ENCODE results near the gene SLC25A23.

- TF ChIP-seq, protein P1, sequence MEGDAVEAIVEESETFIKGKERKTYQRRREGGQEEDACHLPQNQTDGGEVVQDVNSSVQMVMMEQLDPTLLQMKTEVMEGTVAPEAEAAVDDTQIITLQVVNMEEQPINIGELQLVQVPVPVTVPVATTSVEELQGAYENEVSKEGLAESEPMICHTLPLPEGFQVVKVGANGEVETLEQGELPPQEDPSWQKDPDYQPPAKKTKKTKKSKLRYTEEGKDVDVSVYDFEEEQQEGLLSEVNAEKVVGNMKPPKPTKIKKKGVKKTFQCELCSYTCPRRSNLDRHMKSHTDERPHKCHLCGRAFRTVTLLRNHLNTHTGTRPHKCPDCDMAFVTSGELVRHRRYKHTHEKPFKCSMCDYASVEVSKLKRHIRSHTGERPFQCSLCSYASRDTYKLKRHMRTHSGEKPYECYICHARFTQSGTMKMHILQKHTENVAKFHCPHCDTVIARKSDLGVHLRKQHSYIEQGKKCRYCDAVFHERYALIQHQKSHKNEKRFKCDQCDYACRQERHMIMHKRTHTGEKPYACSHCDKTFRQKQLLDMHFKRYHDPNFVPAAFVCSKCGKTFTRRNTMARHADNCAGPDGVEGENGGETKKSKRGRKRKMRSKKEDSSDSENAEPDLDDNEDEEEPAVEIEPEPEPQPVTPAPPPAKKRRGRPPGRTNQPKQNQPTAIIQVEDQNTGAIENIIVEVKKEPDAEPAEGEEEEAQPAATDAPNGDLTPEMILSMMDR (IDR thresholded peaks at IDR 0.05; ENCODE audit: borderline replicate concordance, extremely low read depth, low read length, poor library complexity, severe bottlenecking), result no peak
- no peak for TF ChIP-seq EZH2 (IDR thresholded peaks at IDR 0.05; ENCODE audit: borderline replicate concordance, low read depth, low read length, severe bottlenecking)
These were observed 44.0 kb upstream of the SLC25A23 start for GRCh38 chr19:6503407-6504201.
